Right cardiac atrium (tissue), 5 donors: Measurements from ENCODE around the gene CHAT. TPM values are rescaled to one million over a fixed set of nuclear protein-coding genes. Genes with fewer than 3 reads are reported as not detected.

Experiments
- ATAC-seq, 2 donors: fragments of 200-7000 bp; cut with Tn5 transposase; one replicate each; pipeline versions ENCODE4 v1.8.0 to v1.9.1; 2020; ENCODE audit warnings: moderate library complexity in 2 of 2, mild to moderate bottlenecking in 1 of 2
- DNase-seq, 3 donors: peaks; one replicate each; pipeline ENCODE4 v3.0.0-alpha.2; 2020
- H3K27ac ChIP-seq: one replicate; pipeline ENCODE4 v1.5.1; 2013; ENCODE audit warnings: mild to moderate bottlenecking, low read length, control low read depth, moderate library complexity
- H3K27me3 ChIP-seq: one replicate; pipeline ENCODE4 v1.6.1; 2013; ENCODE audit not compliant: control insufficient read depth, insufficient read depth
- H3K4me1 ChIP-seq: one replicate; pipeline ENCODE4 v1.6.1; 2013; ENCODE audit warnings: low read length; ENCODE audit not compliant: control insufficient read depth, insufficient read depth
- H3K4me3 ChIP-seq: one replicate; pipeline ENCODE4 v1.5.1; 2013; ENCODE audit warnings: low read length, control low read depth
- H3K9me3 ChIP-seq: one replicate; pipeline ENCODE4 v1.6.1; 2013; ENCODE audit warnings: low read length; ENCODE audit not compliant: control insufficient read depth
- WGBS: extraction: QIAGEN DNeasy Blood & Tissue Kit; methylation state at CpG from one replicate; pipeline ENCODE4 v1.1.7; 2013; 5-methylcytosine and 5-hydroxymethylcytosine counted together
- intact Hi-C, 4 donors: fragments of 100-400 bp; cut with DNase I; formaldehyde crosslinking; loops; one replicate each; pipeline versions ENCODE4 v1.11.0 to v1.14.0; 2022 to 2023
- polyA plus RNA-seq: library from polyadenylated mRNA; stranded (reverse); fragments of 200-250 nt; gene quantifications from one replicate; pipeline ENCODE4 v1.2.3, GENCODE V29; 2013
- total RNA-seq, 4 donors: library from RNA; stranded (reverse); fragmentation: NEBNext Ultra II Directional; extraction: Animal tissue kit (Norgen Biotek cat#: 25700); gene quantifications; one replicate each; pipeline ENCODE4 v1.2.1, GENCODE V29; 2021
- donor health status: healthy with polysubstance abuse.
- donor health status: DM: no; HTN: yes; CAD: no.
- donor health status: DM: no; HTN: no; CAD: no.
- donor health status: DM: no; HTN: yes; CAD: no; lungs with severe emphysema.
- donor health status: DM: yes; HTN: yes; CAD: no.

Gene CHAT
- total and polyA plus RNA-seq, 5 donors, result not detected

DNA sequence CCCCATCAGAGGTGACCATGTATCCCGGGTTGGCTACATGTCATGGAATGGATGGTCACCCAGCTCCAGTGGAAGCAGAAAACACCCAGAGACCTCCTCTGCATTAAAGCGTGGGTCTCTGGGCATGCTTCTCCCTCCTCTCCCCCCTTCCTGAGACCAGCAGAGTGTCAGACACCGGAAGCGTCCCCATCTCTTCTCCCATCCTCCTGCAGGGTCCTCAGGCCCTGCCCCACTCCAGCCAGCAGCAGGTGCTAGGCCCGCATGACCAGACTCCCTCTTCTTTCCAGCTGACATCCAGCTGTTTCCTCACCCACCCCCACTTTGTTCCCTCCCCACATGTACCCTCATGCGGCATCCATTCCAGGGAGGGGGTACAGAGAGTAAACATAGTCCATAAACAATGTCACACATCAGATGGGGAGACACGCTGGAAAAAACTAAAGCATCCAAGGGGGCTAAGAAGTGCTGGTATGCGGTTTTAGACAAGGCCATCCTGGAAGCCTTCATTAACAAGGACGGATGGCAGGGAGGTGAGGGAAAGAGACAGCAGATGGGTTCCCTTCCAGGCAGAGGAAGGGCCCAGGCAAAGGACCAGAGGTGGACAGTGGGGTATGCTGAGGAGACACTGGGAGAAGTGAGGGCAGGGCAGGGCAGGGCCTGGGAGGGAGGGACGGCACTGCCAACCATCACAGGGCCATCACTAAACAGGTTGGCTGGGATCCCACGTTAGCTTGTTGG is 16.2 kb upstream of the CHAT start:
- Histone ChIP-seq H3K27ac (no peak overlapping the region), H3K4me1 (no peaks in the 10 kb centered on the region), H3K4me3 (no peak overlapping the region), H3K27me3 (no peaks in the 10 kb centered on the region), H3K9me3 (no peaks in the 10 kb centered on the region)
- 74% methylated on average over 11 of the region's 11 CpGs for WGBS
- DNase-seq, result no peak
- no peak for ATAC-seq
- intact Hi-C loops, result loop anchor here in 3 of 4 donors (5.0 to 10.0 kb wide), 2 partner anchors 625 to 627 kb away; no protein-coding TSS in a partner anchor

DNA sequence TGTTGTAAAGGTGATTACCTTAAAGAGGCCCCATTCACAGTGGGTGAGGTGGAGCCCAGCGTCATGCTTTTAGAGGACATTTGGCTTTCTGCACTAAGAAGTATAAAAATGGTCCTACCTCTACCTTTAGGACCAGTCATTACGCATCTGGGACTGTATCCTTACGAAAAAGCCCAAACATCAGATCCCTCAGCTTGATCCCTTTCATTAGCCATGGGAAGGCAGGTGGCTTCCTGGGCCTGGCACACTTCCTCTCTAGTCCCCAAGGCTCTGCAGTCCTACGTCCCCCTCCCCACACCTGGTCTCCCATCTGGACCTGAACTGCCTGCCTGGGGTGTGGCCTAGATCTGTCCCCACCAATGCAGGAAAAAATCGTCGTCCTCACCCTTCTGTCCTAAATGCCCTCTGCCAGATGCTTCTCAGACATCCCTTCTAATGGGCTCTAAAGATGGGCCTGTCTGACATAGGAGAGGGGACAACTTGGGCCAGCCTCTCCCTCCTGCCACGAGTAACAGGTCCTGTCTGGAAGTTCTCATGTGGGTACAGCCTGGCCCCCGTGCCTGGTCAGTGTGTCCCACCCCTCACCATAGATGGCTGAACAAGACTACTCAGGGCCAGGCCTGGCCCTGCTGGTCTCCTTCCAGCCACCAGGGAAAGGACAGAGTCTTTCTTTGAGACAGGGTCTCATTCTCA is 15.5 kb upstream of the CHAT start:
- no peaks in the 10 kb centered on the region for H3K27me3 ChIP-seq
- H3K4me1 ChIP-seq, result no peaks in the 10 kb centered on the region
- no peak for ATAC-seq
- no peak overlapping the region for H3K27ac ChIP-seq
- intact Hi-C loops, result loop anchor here in 3 of 4 donors (5.0 to 10.0 kb wide), 2 partner anchors 624 to 626 kb away; no protein-coding TSS in a partner anchor
- DNase-seq, result no peak
- no peaks in the 10 kb centered on the region for H3K9me3 ChIP-seq
- no peak overlapping the region for H3K4me3 ChIP-seq
- 75% methylated on average over 8 of the region's 8 CpGs for WGBS

DNA sequence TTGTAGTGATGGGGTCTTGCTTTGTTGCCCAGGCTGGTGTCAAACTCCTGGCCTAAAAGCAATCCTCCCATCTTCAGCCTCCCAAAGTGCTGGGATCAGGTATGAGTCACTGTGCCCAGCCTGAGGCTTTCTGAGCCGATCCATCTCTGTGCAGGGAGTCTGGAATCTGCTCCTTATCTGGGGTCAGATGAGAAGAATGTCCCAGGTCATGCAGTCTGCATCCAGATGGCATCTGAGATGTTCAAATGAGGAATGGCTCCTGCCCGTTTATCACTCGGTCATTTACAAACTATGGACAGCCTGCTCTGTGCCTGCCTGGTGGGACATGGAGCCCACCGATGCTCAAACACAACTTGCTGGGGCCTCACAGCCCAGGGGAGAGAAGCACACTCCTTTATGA is 14.9 kb upstream of the CHAT start:
- Histone ChIP-seq H3K4me3 (no peak overlapping the region), H3K9me3 (no peaks in the 10 kb centered on the region), H3K27ac (no peak overlapping the region), H3K27me3 (no peaks in the 10 kb centered on the region), H3K4me1 (no peaks in the 10 kb centered on the region)
- WGBS, result 52% methylated on average over 4 of the region's 4 CpGs
- ATAC-seq (no peak), DNase-seq (no peak)
- intact Hi-C loops, result loop anchor here in 3 of 4 donors (5.0 to 10.0 kb wide), 2 partner anchors 623 to 626 kb away; no protein-coding TSS in a partner anchor

DNA sequence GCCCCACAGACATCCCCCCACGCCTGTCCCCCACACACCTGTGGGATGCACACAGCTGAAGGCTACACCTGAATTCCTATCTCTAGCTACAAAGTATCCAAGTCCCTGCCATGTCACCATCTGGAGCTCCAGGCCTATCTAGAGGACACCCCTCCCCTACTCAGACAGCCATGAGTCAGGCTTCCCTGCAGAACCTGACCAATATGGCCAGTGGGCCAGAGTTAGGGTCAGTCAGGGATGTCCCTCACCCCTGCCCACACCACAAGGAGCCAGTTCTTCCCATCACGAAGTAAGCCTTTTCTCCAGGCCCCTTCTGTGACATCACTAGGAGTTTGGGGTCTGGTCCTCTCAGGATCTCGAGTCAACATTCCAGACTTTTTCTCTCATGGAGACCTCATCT is 14.3 kb upstream of the CHAT start:
- no peak for ATAC-seq
- intact Hi-C loops, result loop anchor here in 3 of 4 donors (5.0 to 10.0 kb wide), 2 partner anchors 623 to 625 kb away; no protein-coding TSS in a partner anchor
- DNase-seq, result no peak
- no peak overlapping the region for H3K4me3 ChIP-seq
- H3K27ac ChIP-seq, result no peak overlapping the region
- no peaks in the 10 kb centered on the region for H3K9me3 ChIP-seq
- H3K4me1 ChIP-seq, result no peaks in the 10 kb centered on the region
- 67% methylated on average over 3 of the region's 3 CpGs for WGBS
- no peaks in the 10 kb centered on the region for H3K27me3 ChIP-seq

DNA sequence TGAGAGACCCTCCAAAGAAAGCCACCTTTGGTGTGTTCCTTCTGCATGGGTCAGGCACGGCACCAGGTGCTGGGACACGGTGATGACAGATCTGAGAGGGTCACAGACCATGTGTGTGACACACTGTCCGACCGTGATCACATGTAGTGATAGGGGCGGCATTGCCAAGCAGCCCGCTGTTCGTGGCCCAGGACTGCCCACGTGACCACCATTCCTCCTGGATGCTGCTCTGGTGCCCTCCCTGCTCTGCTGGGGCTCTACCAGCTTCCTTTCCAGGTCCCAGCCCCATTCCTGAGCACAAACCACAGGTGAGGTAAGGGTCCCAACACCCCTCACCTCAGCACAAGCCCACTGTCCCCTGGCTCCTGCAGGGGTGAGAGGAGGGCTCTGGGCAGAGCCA is 13.8 kb upstream of the CHAT start:
- no peaks in the 10 kb centered on the region for H3K9me3 ChIP-seq
- no peak overlapping the region for H3K4me3 ChIP-seq
- H3K4me1 ChIP-seq, result no peaks in the 10 kb centered on the region
- WGBS, result 81% methylated on average over 8 of the region's 8 CpGs
- intact Hi-C loops, result no loop called here
- no peak overlapping the region for H3K27ac ChIP-seq
- no peak for DNase-seq
- no peaks in the 10 kb centered on the region for H3K27me3 ChIP-seq
- ATAC-seq, result no peak

DNA sequence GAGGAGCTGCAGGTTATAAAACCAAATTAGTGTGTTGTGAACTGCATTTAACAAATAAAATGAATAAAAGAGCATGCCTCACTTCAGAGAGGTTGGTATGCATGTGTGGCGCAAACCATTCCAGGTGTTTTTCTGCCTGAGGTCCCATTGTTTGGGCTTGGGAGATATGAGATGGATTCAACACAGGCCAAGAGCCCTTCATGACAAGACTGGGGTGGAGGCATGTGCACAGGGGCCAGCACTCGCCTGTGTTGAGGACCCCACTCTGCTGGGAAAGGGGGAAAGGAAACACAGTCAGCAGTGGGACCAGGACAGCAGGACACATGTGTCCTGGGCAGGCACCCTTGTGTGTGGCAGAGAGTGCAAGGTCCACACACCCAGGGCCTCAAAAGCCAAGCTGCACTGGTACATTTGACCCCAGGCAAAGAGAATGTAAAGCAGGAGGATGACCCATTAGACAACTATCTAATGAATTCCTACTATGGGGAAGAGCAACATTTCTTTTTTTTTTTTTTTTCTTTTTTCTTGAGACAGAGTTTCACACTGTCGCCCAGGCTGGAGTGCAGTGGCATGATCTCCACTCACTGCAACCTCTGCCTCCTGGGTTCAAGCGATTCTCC is 12.9 kb upstream of the CHAT start:
- no peak for ATAC-seq
- Histone ChIP-seq H3K27ac (no peak overlapping the region), H3K9me3 (no peaks in the 10 kb centered on the region), H3K27me3 (no peaks in the 10 kb centered on the region), H3K4me3 (no peak overlapping the region), H3K4me1 (no peaks in the 10 kb centered on the region)
- intact Hi-C loops, result no loop called here
- WGBS, result 68% methylated on average over 4 of the region's 4 CpGs
- no peak for DNase-seq

DNA sequence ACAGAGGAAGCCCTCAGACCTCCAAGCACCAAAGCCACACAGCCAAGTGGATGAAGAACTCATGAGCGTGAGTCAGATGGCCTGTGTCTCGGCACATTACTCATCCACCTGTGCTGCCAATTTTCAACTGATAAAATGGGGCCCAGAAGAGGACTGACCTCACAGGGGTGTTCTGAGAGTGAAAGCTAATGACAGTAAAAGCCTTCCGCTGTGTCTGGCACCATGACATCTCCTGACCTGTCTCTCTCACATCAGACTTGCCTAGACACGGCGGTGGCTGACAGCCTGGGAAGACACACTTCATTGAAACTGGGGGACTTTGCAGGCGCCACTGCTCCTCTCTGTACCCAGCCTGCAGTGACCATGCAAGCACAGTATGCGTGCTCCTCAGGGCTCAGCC is 12.0 kb upstream of the CHAT start:
- Histone ChIP-seq H3K4me1 (no peaks in the 10 kb centered on the region), H3K27ac (no peak overlapping the region), H3K9me3 (no peaks in the 10 kb centered on the region), H3K4me3 (no peak overlapping the region), H3K27me3 (no peaks in the 10 kb centered on the region)
- intact Hi-C loops, result no loop called here
- no peak for ATAC-seq
- no peak for DNase-seq
- 65% methylated on average over 7 of the region's 7 CpGs for WGBS

DNA sequence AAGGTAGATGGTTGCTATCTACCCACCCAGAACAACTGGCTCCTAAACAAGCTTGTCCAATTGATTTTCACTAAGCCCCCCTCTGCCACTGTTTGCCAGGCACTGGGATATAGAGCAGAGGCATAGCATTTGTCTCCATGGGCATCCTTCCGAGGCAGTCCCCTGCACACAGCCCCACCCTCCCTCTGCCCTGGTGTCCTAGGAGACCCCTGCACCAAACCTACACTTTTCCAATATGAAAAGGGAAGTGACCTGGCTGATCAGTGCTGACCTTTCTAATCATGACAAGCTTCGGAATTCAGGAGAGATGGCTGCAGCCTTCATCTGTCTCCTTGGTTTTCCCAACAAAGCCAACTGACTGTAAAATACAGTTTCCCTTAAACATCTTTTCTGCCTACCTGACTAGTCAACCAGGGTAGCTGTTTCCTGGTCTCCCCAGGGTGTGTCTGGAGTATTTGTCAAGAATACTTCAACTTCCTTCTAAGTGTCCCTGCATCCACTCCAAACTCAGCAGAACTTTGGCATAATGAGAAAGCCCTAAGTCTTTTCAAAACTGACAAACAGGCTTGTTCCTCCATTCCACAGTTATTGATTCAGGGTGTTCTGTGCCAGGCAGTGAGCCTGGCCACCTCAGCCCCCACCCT is 11.3 kb upstream of the CHAT start:
- 66% methylated on average over 2 of the region's 2 CpGs for WGBS
- Histone ChIP-seq H3K27me3 (no peaks in the 10 kb centered on the region), H3K27ac (no peak overlapping the region), H3K4me1 (no peaks in the 10 kb centered on the region), H3K9me3 (no peaks in the 10 kb centered on the region), H3K4me3 (no peak overlapping the region)
- DNase-seq (no peak), ATAC-seq (no peak)
- intact Hi-C loops, result no loop called here

DNA sequence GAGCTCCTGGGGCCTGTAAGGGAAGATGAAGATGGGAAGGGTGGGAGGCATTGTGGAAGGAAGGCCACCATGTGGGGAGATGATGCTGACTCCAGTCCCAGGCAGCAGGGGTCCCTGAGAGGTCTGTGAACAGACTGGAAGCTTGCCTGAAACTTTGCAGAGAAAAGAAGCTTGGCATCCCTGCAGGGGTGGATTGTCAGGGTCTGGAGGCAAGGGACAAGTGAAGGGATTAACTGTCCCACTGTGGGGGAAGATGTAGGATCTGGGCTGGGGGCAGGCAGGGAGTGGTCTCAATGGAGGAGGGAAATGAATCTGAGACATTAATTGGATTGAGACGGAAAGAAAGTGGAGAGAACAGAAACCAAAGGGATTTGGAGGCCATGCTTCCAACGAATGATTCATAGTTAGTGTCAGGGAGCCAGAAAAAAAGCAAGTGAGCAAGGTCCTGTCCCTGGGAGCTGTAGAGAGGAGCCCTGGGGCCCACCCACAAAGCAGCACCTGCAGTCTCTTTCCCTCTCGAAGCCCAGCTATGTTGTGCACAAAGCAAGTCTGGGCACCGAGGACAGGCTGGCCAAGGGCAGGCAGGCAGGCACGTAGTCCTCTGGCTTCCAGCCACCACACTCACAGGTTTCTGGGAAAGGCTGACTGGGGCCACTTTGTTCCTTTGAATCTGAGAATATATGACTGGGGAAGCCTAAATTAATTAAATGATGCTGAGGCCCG is 8.5 kb upstream of the CHAT start:
- Histone ChIP-seq H3K27me3 (no peaks in the 10 kb centered on the region), H3K9me3 (no peaks in the 10 kb centered on the region), H3K27ac (no peak overlapping the region), H3K4me3 (no peak overlapping the region), H3K4me1 (no peaks in the 10 kb centered on the region)
- intact Hi-C loops, result no loop called here
- DNase-seq (no peak), ATAC-seq (no peak)
- WGBS, result 76% methylated on average over 6 of the region's 6 CpGs

DNA sequence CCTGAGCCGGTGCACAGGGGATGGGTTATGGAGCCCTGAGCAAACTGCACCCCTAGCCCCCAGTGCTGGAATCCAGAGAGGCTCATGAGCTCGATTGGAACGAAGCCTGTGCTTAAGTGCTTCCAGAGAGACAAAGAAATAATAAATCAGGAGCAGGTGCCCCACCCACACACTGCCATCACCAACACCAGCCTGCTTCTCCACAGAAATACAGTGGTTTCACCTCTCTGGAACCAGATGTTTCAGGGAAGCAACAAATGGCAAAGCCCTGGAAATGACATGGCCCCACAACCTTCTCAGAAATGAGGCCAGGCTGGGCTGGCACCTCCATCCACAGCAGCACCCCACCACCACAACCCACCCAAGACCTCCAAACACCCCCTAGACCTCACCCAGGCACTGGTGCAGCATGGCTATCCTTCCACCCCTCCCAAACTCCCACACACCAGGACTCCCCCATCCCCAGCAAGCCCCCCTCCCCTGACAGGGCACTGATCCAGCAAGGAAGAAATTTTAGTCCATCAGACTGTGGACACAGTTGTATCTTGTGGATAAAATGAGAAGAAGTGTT is 7.8 kb upstream of the CHAT start:
- H3K4me1 ChIP-seq, result no peaks in the 10 kb centered on the region
- ATAC-seq, result no peak
- intact Hi-C loops, result no loop called here
- H3K27ac ChIP-seq, result no peak overlapping the region
- H3K27me3 ChIP-seq, result no peaks in the 10 kb centered on the region
- 58% methylated on average over 3 of the region's 3 CpGs for WGBS
- H3K4me3 ChIP-seq, result no peak overlapping the region
- DNase-seq, result no peak
- no peaks in the 10 kb centered on the region for H3K9me3 ChIP-seq
